ENCODE data around the gene ATP6V0A1.

DNA sequence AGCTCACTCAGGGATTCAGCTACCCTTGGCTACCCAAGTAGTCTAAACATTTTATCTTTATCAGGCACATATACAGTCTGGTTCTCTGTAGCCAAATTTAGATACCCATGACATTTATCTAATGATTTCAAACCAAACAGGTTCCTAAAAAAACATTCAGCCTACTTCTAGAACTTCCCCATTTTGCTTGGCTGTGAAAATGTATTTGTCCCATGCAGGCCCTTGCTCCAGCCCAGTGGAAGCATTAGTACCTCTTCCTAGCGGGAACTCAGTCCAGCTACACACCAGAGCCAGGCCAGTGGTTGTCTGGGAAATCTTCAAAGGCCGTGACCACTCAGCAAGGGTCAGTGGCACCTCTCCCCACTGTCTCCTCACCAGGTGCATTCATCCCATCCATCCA lies 51.2 kb downstream of the ATP6V0A1 start:
- TF ChIP-seq, protein P1, sequence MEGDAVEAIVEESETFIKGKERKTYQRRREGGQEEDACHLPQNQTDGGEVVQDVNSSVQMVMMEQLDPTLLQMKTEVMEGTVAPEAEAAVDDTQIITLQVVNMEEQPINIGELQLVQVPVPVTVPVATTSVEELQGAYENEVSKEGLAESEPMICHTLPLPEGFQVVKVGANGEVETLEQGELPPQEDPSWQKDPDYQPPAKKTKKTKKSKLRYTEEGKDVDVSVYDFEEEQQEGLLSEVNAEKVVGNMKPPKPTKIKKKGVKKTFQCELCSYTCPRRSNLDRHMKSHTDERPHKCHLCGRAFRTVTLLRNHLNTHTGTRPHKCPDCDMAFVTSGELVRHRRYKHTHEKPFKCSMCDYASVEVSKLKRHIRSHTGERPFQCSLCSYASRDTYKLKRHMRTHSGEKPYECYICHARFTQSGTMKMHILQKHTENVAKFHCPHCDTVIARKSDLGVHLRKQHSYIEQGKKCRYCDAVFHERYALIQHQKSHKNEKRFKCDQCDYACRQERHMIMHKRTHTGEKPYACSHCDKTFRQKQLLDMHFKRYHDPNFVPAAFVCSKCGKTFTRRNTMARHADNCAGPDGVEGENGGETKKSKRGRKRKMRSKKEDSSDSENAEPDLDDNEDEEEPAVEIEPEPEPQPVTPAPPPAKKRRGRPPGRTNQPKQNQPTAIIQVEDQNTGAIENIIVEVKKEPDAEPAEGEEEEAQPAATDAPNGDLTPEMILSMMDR (IDR thresholded peaks at IDR 0.05): no peak
- no peak for TF ChIP-seq ZFX (IDR thresholded peaks at IDR 0.05; ENCODE audit: borderline replicate concordance)

Data from 22Rv1 (cell line).